CD14-positive monocyte (primary cell): ENCODE data around the gene SAMD11. TPM values are rescaled to one million over a fixed set of nuclear protein-coding genes. Genes with fewer than 3 reads are reported as not detected.

ENCODE experiments used
- DNase-seq, 3 donors: peaks; one replicate each; pipeline ENCODE4 v3.0.0-alpha.2; 2011 to 2022
- H2AFZ ChIP-seq: 2 replicates; pipeline ENCODE4 v1.6.0; 2012; ENCODE audit warnings: mild to moderate bottlenecking, low read depth, low read length, inconsistent platforms; ENCODE audit not compliant: insufficient read depth, poor library complexity, severe bottlenecking
- H3K27ac ChIP-seq, 2 donors: 1 replicate in 1 of 2; 2 replicates in 1 of 2; pipeline ENCODE4 v1.5.1; 2012 to 2013; ENCODE audit warnings: low read length in 2 of 2, control low read depth in 1 of 2, inconsistent platforms in 1 of 2, low read depth in 1 of 2, mild to moderate bottlenecking in 1 of 2
- H3K27me3 ChIP-seq, 2 donors: one replicate each; pipeline versions ENCODE4 v1.6.0 to v1.6.1; 2011 to 2013; ENCODE audit warnings: low read length in 2 of 2; ENCODE audit not compliant: control insufficient read depth in 2 of 2, insufficient read depth in 2 of 2
- H3K36me3 ChIP-seq, 2 donors: replicated peaks in 1 of 2; 1 replicate in 1 of 2; 2 replicates in 1 of 2; pipeline versions ENCODE4 v1.5.1 to v1.6.1; 2012 to 2013; ENCODE audit warnings: low read length in 2 of 2, control low read depth in 1 of 2, inconsistent platforms in 1 of 2, mild to moderate bottlenecking in 1 of 2; ENCODE audit not compliant: insufficient read depth in 2 of 2, control insufficient read depth in 1 of 2
- H3K4me1 ChIP-seq, 2 donors: 1 replicate in 1 of 2; 2 replicates in 1 of 2; pipeline versions ENCODE4 v1.5.1 to v1.6.1; 2012 to 2013; ENCODE audit warnings: low read length in 2 of 2, control low read depth in 1 of 2, inconsistent platforms in 1 of 2, mild to moderate bottlenecking in 1 of 2, moderate library complexity in 1 of 2; ENCODE audit not compliant: insufficient read depth in 2 of 2, control insufficient read depth in 1 of 2
- H3K4me2 ChIP-seq: replicated peaks from 2 replicates; pipeline ENCODE3; 2012; ENCODE audit warnings: low read length, moderate library complexity, mild to moderate bottlenecking; ENCODE audit not compliant: poor library complexity, severe bottlenecking; ENCODE audit errors: extremely low read depth
- H3K4me3 ChIP-seq, 3 experiments: fragments of 200-600 bp in 1 of 3; sonication (generic) in 1 of 3; replicated peaks in 1 of 3; 1 replicate in 2 of 3; 2 replicates in 1 of 3; pipeline ENCODE4 v1.5.1; 2011 to 2013; ENCODE audit warnings: low read length in 3 of 3, mild to moderate bottlenecking in 3 of 3, control low read depth in 2 of 3, low read depth in 2 of 3, inconsistent platforms in 1 of 3, moderate library complexity in 1 of 3
- H3K79me2 ChIP-seq: 2 replicates; pipeline ENCODE4 v1.6.0; 2012; ENCODE audit warnings: mild to moderate bottlenecking, control low read depth, inconsistent platforms, low read length, moderate library complexity; ENCODE audit not compliant: insufficient read depth
- H3K9ac ChIP-seq: 2 replicates; pipeline ENCODE4 v1.6.0; 2017; ENCODE audit warnings: low read length, mild to moderate bottlenecking; ENCODE audit not compliant: insufficient read depth, poor library complexity, severe bottlenecking
- H3K9me3 ChIP-seq, 2 donors: replicated peaks in 1 of 2; 1 replicate in 1 of 2; 2 replicates in 1 of 2; pipeline versions ENCODE4 v1.5.1 to v1.6.1; 2012 to 2013; ENCODE audit warnings: low read length in 2 of 2, control low read depth in 1 of 2; ENCODE audit not compliant: control insufficient read depth in 1 of 2, insufficient read depth in 1 of 2
- H4K20me1 ChIP-seq: 2 replicates; pipeline ENCODE4 v1.6.0; 2012; ENCODE audit warnings: mild to moderate bottlenecking, low read length, control low read depth, moderate library complexity; ENCODE audit not compliant: insufficient read depth
- H3K27ac Mint-ChIP-seq, 7 donors: one replicate each; pipeline ENCODE4 v1.8.0; 2020; ENCODE audit warnings: mild to moderate bottlenecking in 7 of 7, mixed read lengths in 7 of 7, moderate library complexity in 6 of 7, inconsistent platforms in 2 of 7
- H3K27me3 Mint-ChIP-seq, 3 donors: one replicate each; pipeline ENCODE4 v1.8.0; 2021 to 2022; ENCODE audit warnings: low read depth in 3 of 3, mild to moderate bottlenecking in 3 of 3, mixed read lengths in 3 of 3, moderate library complexity in 3 of 3, inconsistent platforms in 1 of 3
- H3K36me3 Mint-ChIP-seq, 2 donors: one replicate each; pipeline ENCODE4 v1.8.0; 2020; ENCODE audit warnings: mixed read lengths in 2 of 2, inconsistent platforms in 1 of 2, mild to moderate bottlenecking in 1 of 2
- H3K4me1 Mint-ChIP-seq: one replicate; pipeline ENCODE4 v1.8.0; 2020; ENCODE audit warnings: mild to moderate bottlenecking, mixed read lengths
- H3K4me3 Mint-ChIP-seq, 2 donors: one replicate each; pipeline ENCODE4 v1.8.0; 2020; ENCODE audit warnings: mild to moderate bottlenecking in 2 of 2, mixed read lengths in 2 of 2, moderate library complexity in 1 of 2
- H3K9me3 Mint-ChIP-seq, 7 donors: one replicate each; pipeline ENCODE4 v1.8.0; 2020 to 2022; ENCODE audit warnings: mixed read lengths in 7 of 7, mild to moderate bottlenecking in 6 of 7, moderate library complexity in 6 of 7, inconsistent platforms in 2 of 7
- CTCF ChIP-seq: fragments of 200-600 bp; IDR thresholded peaks from one replicate; pipeline ENCODE4 v1.8.0; 2022; ENCODE audit warnings: antibody characterized with exemption, mild to moderate bottlenecking
- WGBS: methylation state at CpG from one replicate; pipeline ENCODE4 v1.1.5; 2013; ENCODE audit warnings: missing lambda C conversion rate; ENCODE audit not compliant: insufficient coverage; 5-methylcytosine and 5-hydroxymethylcytosine counted together
- intact Hi-C, 2 donors: fragments of 100-400 bp; cut with micrococcal nuclease; formaldehyde crosslinking; loops; one replicate each; pipeline versions ENCODE4 v1.15.0 to v1.15.1; 2023
- polyA plus RNA-seq, 3 donors: library from polyadenylated mRNA; depleted of rRNA in 1 of 3; unstranded in 2 of 3; stranded (reverse) in 1 of 3; fragments of 300-500 nt in 2 of 3; fragments of >200 nt in 1 of 3; fragmentation: Illumina TruSeq in 2 of 3; gene quantifications; 1 replicate in 2 of 3; 2 replicates in 1 of 3; pipeline ENCODE4 v1.2.3, GENCODE V29; 2012 to 2021

SAMD11 gene
- polyA plus RNA-seq, 3 donors, result not detected

- H3K4me3 ChIP-seq, result no peak overlapping the region
- no peak overlapping the region for H3K4me2 ChIP-seq
- TF ChIP-seq CTCF, result no peak
- no peak overlapping the region for H3K9ac ChIP-seq
- no peak for DNase-seq
- intact Hi-C loops, result no loop called here
- Mint-ChIP-seq H3K36me3 (no peaks in the 10 kb centered on the region), H3K4me1 (peaks cover 10% of the 10 kb centered on the region), H3K4me3 (no peak overlapping the region), H3K9me3 (peaks cover 0 to 5% (median 2%) of the 10 kb centered on the region in 7 donors), H3K27ac (no peak overlapping the region), H3K27me3 (peaks cover 33 to 71% (median 34%) of the 10 kb centered on the region in 3 donors)
- WGBS, result 76% methylated on average over 4 of the region's 6 CpGs
- H3K36me3 ChIP-seq, result no peaks in the 10 kb centered on the region
- H3K79me2 ChIP-seq, result no peaks in the 10 kb centered on the region
- H3K27ac ChIP-seq, result no peak overlapping the region
- no peaks in the 10 kb centered on the region for H3K9me3 ChIP-seq
- peaks cover 0 to 20% of the 10 kb centered on the region in 2 donors for H3K27me3 ChIP-seq
- H4K20me1 ChIP-seq, result no peaks in the 10 kb centered on the region
- no peaks in the 10 kb centered on the region for H3K4me1 ChIP-seq
- no peak overlapping the region for H2AFZ ChIP-seq
These were observed 8.8 kb upstream of the SAMD11 start for GRCh38 chr1:914891-915280.

- H3K9me3 Mint-ChIP-seq, result peaks cover 0 to 4% (median 2%) of the 10 kb centered on the region in 7 donors
- Histone ChIP-seq H3K4me1 (peaks cover under 1 to 2% of the 10 kb centered on the region in 2 donors), H3K4me2 (no peak overlapping the region), H3K79me2 (no peaks in the 10 kb centered on the region), H3K36me3 (no peaks in the 10 kb centered on the region), H3K9me3 (no peaks in the 10 kb centered on the region), H3K27ac (no peak overlapping the region), H2AFZ (no peak overlapping the region), H3K9ac (no peak overlapping the region), H3K4me3 (no peak overlapping the region), H4K20me1 (no peaks in the 10 kb centered on the region), H3K27me3 (peaks cover 0 to 22% of the 10 kb centered on the region in 2 donors)
- H3K27ac Mint-ChIP-seq, result no peak overlapping the region
- no peak for TF ChIP-seq CTCF
- no peak overlapping the region for H3K4me3 Mint-ChIP-seq
- H3K36me3 Mint-ChIP-seq, result no peaks in the 10 kb centered on the region
- peaks cover 34 to 71% (median 35%) of the 10 kb centered on the region in 3 donors for H3K27me3 Mint-ChIP-seq
- H3K4me1 Mint-ChIP-seq, result peaks cover 12% of the 10 kb centered on the region
- 73% methylated on average over 21 of the region's 28 CpGs for WGBS
- DNase-seq, result no peak
- intact Hi-C loops, result no loop called here
These were observed 8.2 kb upstream of the SAMD11 start for GRCh38 chr1:915295-916172.
